Effector CD4-positive, alpha-beta T cell (primary cell): ENCODE measurements around the gene CAPZB.
A peak's percentile ranks its signal among the peaks of the same experiment; 100 is the strongest.

Source experiments
- DNase-seq: peaks from one replicate; pipeline ENCODE4 v3.0.0-alpha.2; 2020

Gene CAPZB

GRCh38 chr1:19467199-19468187, 17.8 kb downstream of the CAPZB start:
- no peak for DNase-seq

GRCh38 chr1:19466112-19466561, 19.2 kb downstream of the CAPZB start:
- DNase-seq: no peak

- DNase-seq: no peak
Observed at GRCh38 chr1:19465650-19466049, 19.7 kb downstream of the CAPZB start.

GRCh38 chr1:19465123-19465522, 20.2 kb downstream of the CAPZB start:
- DNase-seq: no peak

GRCh38 chr1:19464696-19465095, 20.6 kb downstream of the CAPZB start:
- no peak for DNase-seq

- no peak for DNase-seq
Observed at GRCh38 chr1:19463504-19463803, 21.9 kb downstream of the CAPZB start.

- DNase-seq: peak; percentile 61
Observed at GRCh38 chr1:19462781-19463503, 22.4 kb downstream of the CAPZB start.

GRCh38 chr1:19461220-19461554, 24.2 kb downstream of the CAPZB start:
- no peak for DNase-seq

GRCh38 chr1:19460535-19461219, 24.7 kb downstream of the CAPZB start:
- no peak for DNase-seq

GRCh38 chr1:19458815-19459417, 26.4 kb downstream of the CAPZB start:
- no peak for DNase-seq

GRCh38 chr1:19457607-19458006, 27.7 kb downstream of the CAPZB start:
- DNase-seq: no peak

GRCh38 chr1:19456968-19457441, 28.3 kb downstream of the CAPZB start:
- DNase-seq: no peak

GRCh38 chr1:19455353-19455752, 30.0 kb downstream of the CAPZB start:
- DNase-seq: no peak

GRCh38 chr1:19454265-19455146, 30.8 kb downstream of the CAPZB start:
- no peak for DNase-seq

GRCh38 chr1:19453741-19454201, 31.6 kb downstream of the CAPZB start:
- no peak for DNase-seq

- DNase-seq: no peak
Observed at GRCh38 chr1:19452221-19452663, 33.1 kb downstream of the CAPZB start.

GRCh38 chr1:19450811-19451515, 34.4 kb downstream of the CAPZB start:
- DNase-seq: no peak

GRCh38 chr1:19449454-19450228, 35.7 kb downstream of the CAPZB start:
- no peak for DNase-seq

- DNase-seq: no peak
Observed at GRCh38 chr1:19448491-19449439, 36.6 kb downstream of the CAPZB start.
